ENCODE measurements around the gene WFDC10B.

DNA sequence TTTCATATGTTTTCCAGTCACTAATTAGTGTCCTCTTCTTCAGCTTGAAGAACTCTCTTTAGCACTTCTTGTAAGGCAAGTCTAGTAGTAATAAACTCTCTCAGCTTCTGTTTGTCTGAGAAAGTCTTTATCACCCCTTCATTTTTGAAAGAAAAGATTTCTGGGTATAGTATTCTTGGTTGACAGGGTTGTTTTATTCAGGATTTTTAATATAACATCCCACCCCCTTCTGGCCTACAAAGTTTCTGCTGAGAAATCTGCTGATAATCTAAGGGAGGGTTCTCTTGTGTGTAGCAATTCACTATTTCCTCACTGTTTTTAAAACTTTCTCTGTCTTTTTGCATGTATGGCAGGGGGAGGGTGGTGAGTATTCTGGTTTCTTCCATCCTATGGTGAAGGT lies 25.2 kb downstream of the WFDC10B start:
- TF ChIP-seq, protein P1, sequence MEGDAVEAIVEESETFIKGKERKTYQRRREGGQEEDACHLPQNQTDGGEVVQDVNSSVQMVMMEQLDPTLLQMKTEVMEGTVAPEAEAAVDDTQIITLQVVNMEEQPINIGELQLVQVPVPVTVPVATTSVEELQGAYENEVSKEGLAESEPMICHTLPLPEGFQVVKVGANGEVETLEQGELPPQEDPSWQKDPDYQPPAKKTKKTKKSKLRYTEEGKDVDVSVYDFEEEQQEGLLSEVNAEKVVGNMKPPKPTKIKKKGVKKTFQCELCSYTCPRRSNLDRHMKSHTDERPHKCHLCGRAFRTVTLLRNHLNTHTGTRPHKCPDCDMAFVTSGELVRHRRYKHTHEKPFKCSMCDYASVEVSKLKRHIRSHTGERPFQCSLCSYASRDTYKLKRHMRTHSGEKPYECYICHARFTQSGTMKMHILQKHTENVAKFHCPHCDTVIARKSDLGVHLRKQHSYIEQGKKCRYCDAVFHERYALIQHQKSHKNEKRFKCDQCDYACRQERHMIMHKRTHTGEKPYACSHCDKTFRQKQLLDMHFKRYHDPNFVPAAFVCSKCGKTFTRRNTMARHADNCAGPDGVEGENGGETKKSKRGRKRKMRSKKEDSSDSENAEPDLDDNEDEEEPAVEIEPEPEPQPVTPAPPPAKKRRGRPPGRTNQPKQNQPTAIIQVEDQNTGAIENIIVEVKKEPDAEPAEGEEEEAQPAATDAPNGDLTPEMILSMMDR (IDR thresholded peaks at IDR 0.05; ENCODE audit: low read depth, low read length) = no peak
- no peak for TF ChIP-seq EZH2phosphoT487 (IDR thresholded peaks at IDR 0.05; ENCODE audit: low read depth)
